RKO (cell line): ENCODE results near the gene LBR.
A peak's percentile ranks its signal among the peaks of the same experiment; 100 is the strongest.

Source experiments
- DNase-seq: peaks from one replicate; pipeline ENCODE4 v3.0.0-alpha.2; 2016; ENCODE audit warnings: low spot score

Gene LBR

DNA sequence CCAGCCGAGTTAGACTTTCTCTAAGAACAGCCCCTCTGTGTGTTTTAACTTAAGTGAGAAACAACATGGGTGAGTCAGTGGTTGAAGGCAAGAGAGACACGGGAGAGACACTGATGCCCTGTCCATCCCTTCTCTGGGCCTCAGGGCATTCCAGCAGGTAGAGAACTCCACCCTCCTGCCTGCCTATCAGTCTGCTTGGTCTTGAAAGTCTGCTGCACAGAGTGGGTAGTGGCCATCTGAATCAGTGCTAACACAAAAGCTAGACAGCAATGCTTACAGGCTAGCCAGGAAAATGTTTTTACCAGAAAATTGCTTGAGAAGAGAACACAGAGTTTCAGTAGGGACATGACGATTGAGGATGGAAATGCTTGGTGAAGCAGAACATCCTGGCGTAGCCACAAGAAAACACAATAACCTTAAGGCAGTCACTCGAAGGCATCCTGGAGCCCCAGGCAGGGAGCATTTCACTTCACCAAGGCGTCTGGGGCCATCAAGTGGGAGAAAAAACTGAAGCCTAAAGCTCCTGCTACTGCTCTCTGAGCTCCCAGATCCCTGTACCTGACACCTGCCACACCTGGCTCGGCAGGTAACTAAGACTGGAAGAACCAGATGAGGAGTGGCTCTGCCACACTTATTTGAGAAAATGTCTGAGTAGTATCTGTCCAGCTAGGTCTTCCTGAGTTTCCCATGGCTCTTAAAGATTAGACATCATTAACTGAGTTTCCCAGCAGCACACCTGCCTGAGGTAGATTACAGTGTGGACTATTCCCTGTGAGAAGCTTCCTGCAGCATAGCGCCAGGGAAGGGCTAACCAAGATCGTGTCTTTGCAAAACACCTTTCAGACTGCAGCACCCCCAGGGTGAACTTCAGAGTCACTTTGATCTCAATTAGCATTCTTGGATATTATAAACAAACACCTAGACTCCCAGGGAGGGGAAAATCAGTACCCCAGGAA lies 18.1 kb upstream of the LBR start:
- no peak for DNase-seq

DNA sequence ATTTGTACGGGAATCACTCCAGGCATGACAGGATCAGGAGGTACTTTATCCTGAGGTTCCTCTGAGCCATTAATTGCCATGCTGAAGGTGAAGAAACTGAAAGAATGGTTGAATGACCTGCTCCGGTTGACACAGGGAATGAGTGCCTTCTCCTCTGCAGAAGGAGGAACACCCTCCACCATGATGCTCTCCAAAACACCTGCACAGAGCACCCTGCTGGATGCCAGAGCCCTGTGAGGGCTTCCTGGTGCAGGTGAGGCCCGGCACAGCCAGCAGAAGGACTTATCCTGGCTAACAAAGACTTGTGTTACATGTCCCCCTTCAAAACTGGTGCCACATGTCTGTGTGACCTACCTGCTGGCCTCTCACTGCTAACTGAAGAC lies 14.3 kb upstream of the LBR start:
- no peak for DNase-seq

GRCh38 chr1:225441314-225442122 lies 13.7 kb upstream of the LBR start:
- DNase-seq: no peak

DNA sequence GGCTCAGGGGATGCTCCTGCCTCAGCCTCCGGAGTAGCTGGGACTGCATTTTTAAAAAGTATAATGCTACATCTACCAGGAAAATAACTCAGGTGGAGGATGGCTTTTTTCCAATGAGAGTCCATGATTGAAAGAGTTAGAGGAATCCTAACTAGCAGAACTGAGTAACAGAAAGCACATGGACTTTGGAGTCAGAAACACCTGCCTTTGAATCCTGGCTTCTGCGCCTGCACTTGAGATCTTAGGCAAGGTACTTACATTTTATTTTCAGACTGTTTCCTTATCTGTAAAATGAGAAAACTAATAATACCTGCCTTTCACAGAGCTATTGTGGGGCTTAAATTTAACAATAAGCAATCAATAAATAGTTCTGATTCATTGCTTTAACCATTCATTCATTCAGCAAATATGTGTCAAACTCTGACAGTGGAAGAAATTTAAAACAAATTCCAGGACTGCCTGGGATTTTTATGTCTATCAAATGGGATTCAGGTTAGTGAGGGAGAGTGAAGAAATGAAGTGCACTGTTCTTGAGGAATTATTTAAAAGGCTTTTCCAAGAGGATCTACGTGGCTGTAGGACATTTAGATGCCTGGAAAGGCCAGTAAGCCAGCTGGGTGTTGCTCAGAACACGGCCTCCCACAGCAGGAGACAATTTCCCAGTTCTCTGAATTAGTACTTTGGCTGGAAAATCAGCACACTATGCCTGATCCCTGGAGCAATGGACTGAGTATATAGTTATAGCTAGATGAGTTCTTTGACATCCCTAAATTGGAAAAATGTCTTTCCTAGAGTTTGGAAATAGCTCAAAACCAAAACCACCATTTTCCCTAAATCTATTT lies 12.8 kb upstream of the LBR start:
- no peak for DNase-seq

- DNase-seq: peak; percentile 38
These were observed 10.0 kb upstream of the LBR start for GRCh38 chr1:225437710-225438437.

DNA sequence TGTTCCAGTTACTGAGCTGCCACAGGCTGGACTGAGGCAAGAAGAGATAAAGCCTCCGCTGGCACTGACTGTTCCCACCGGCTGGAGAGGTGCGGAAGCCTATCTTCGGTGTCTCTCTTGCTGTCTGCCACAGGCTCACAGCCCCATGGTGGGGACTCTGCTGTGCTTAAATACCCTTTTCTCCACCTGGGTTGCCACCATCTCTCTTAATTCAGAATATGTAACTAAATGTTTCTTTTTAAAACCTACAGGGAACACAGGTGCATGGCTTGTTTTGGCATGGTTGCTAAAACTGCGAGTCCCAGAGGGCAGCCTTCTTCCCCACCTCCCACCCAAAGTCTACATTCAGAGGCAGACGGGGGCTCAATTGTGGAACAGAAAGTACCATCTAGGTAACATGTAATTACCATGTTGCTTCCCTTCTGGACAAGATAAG lies 8.1 kb upstream of the LBR start:
- no peak for DNase-seq

DNA sequence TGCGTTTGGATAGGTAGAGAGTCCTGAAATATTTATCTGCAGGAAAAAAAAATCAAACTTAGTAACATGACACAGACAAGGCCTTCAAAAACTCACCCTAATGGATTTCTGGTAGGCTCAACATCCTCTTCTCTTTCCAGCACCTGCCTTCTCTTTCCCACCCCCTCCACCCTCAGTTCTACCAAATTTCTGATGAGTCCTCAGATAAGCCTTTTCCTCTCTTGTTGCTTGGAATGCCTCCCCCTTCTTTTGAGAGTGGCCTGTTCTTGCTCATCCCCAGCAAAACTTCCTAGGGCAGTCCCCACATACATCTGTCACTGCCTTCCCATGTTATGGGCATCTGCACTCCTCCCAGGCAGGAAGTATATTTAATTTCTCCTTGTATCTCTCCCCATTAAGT lies 7.6 kb upstream of the LBR start:
- DNase-seq: no peak

DNA sequence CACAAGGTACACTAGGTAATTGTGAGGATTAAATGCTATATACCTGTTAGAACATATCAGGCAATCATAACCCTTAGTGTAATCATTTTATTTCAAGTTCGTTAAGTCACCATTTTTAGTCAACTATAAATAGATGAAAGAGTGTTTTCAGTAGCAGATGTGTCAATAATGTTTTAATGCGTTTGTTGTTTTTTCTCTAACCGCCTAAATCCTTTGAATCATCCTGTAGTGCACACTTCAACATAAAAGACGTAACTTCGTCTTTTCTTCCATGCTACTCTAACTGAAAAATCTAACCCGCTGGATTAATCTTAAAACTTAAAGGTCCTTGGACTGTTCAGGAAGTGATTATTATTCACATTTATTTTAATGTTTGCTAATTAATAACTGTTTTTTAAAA lies 7.2 kb upstream of the LBR start:
- DNase-seq: no peak

DNA sequence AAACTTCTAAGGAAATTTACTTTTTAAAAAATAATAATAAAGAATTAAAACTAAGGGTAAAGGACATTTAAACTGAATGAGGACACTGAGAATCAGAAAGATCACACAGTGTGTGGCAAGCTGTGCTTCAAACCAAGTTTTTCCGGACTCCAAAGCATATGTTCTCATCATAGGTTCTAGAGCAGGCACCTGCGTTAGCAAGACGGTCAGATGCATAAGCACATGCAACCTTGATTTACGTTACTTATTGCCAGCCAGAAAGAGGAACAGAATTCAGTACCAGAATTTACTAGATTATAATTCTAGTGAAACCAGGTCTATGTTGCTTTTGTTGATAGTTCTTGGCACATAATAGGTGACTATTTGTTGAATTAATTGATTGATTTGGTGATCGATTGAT lies 6.2 kb upstream of the LBR start:
- no peak for DNase-seq

DNA sequence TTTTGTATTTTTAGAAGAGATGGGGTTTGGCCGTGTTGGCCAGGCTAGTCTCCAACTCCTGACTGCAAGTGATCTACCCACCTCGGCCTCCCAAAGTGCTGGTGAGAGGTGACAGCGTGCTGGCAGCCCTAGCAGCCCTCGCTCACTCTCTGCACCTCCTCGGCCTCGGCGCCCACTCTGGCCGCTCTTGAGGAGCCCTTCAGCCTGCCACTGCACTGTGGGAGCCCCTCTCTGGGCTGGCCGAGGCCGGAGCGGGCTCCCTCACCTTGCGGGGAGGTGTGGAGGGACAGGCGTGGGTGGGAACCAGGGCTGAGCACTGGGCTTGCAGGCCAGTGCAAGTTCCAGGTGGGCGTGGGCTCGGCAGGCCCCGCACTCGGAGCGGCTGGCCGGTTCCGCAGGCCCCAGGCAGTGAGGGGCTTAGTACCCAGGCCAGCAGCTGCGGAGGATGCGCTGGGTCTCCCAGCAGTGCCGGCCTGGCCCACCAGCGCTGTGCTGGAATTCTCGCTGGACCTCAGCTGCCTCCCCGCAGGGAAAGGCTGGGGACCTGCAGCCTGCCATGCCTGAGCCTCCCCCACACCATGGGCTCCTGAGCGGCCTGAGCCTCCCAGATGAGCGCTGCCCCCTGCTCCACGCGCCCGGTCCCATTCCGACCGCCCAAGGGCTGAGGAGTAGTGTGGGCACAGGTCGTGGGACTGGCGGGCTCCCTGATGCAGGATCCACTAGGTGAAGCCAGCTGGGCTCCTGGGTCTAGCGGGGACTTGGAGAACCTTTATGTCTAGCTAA lies 3.4 kb upstream of the LBR start:
- no peak for DNase-seq

DNA sequence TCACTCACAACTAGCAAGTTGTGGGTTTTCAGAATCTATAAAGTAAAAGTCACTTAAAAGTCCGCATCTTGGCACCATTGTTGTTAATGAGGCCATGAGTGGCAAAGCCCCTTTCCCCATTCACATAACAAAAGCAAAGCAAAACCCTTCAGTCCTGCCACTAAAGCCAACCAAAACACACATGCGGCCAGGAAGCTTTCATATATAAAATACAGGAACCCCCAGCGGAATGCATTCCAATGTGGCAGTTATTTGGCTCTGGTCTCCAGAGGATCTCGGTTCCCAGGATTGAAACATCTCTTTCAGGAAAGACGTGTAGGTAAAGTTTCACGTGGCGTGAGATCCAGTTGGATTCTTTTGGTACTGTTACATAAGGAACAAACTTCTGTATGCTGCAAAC lies 2.5 kb upstream of the LBR start:
- DNase-seq: no peak

- no peak for DNase-seq
These were observed 1.1 kb upstream of the LBR start for GRCh38 chr1:225428881-225429455.

- peak; percentile 79 for DNase-seq
These were observed 436 bp upstream of the LBR start for GRCh38 chr1:225428068-225428880.

DNA sequence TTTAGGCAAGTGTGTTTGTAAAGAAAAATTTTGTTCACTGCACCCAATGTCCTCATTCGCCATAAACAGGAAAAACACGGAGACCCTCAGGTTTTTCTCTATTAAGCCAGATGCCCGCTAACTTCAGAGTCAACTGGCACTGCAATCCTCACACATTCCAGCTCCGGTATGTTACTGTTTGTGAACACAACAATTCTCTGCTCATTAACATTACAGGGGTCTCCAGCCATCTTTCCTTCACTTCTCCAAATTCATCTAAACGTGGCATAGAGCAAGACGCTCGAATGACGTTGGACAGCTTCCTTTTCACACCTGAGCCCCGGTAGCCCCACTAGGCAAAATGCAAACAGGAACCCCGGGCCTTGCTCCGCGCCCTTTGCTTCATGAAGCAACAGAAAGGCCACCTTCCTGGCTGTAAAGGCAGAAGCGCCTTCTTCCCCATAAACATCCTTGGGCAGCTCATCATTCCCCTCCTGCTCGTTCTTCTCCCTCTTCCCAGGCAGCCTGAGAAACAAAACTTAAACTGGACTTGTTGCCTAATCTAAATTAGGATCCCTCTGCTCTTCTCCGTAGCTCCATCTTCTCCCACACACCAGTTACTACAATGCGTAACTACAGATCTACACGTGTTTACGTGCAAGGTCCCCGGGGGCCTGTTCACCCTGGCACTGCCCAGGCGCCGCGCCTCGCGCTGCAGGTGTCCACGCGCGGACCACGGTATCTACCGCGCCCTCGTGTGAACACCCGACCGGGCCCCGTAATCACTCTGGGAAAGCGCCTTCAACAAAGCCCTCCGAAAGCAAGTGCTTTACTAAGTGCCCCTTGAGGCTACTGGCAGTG lies 1.2 kb downstream of the LBR start:
- peak; percentile 45 for DNase-seq

DNA sequence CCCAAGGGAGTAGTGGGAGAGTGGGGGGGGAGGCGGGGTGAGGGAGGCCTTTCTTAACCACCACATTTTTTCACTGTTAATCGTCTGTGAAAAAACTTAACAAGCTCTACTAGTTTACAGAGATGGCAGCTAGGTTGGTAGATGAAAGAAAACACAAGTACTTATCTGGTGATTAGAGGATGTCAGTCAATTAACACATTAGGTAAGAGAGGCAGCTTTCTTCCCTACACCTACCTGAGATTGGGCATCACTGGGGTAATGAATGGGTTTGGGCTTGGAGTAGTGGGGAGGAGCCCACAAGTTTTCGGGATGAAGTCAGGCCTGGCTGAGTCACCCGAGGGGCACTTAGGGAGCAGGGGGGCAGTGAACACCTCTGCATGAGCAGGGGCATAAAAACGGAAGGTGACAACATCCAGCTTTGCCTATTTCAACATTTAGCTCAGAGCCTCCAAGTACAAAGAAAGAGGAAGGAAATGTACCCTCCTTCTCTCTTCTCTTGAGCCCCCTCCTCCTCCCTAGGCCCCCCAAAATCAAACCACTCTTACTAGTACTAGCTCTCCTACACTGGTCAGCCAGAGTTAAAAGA lies 2.5 kb downstream of the LBR start:
- peak; percentile 48 for DNase-seq

- no peak for DNase-seq
These were observed 3.2 kb downstream of the LBR start for GRCh38 chr1:225424562-225425200.

- no peak for DNase-seq
These were observed 4.4 kb downstream of the LBR start for GRCh38 chr1:225423518-225423855.
